Measurements from ENCODE around the gene SCEL.

SCEL gene

GRCh38 chr13:77521595-77522367 lies 13.7 kb upstream of the SCEL start:
- DNase-seq (ENCODE audit: low read depth) = no peak

- DNase-seq (ENCODE audit: low read depth) = no peak
Measured at GRCh38 chr13:77522444-77522843, 13.1 kb upstream of the SCEL start.

GRCh38 chr13:77523386-77523785 lies 12.1 kb upstream of the SCEL start:
- DNase-seq (ENCODE audit: low read depth) = no peak

- DNase-seq (ENCODE audit: low read depth) = no peak
Measured at GRCh38 chr13:77523834-77524728, 11.4 kb upstream of the SCEL start.

- DNase-seq (ENCODE audit: low read depth) = no peak
Measured at GRCh38 chr13:77528414-77528813, 7.1 kb upstream of the SCEL start.

- no peak for DNase-seq (ENCODE audit: low read depth)
Measured at GRCh38 chr13:77528834-77529500, 6.5 kb upstream of the SCEL start.

- DNase-seq (ENCODE audit: low read depth) = no peak
Measured at GRCh38 chr13:77529501-77529840, 6.0 kb upstream of the SCEL start.

GRCh38 chr13:77530875-77531274 lies 4.6 kb upstream of the SCEL start:
- no peak for DNase-seq (ENCODE audit: low read depth)

GRCh38 chr13:77532983-77533382 lies 2.5 kb upstream of the SCEL start:
- DNase-seq (ENCODE audit: low read depth) = no peak

- DNase-seq (ENCODE audit: low read depth) = no peak
Measured at GRCh38 chr13:77533875-77534788, 1.4 kb upstream of the SCEL start.

- no peak for DNase-seq (ENCODE audit: low read depth)
Measured at GRCh38 chr13:77536358-77536757, 852 bp downstream of the SCEL start.

GRCh38 chr13:77537289-77537919 lies 1.9 kb downstream of the SCEL start:
- no peak for DNase-seq (ENCODE audit: low read depth)

GRCh38 chr13:77543711-77544110 lies 8.2 kb downstream of the SCEL start:
- DNase-seq (ENCODE audit: low read depth) = no peak

GRCh38 chr13:77544355-77544754 lies 8.8 kb downstream of the SCEL start:
- no peak for DNase-seq (ENCODE audit: low read depth)

GRCh38 chr13:77544758-77545338 lies 9.3 kb downstream of the SCEL start:
- no peak for DNase-seq (ENCODE audit: low read depth)

- DNase-seq (ENCODE audit: low read depth) = no peak
Measured at GRCh38 chr13:77545626-77546412, 10.3 kb downstream of the SCEL start.

- no peak for DNase-seq (ENCODE audit: low read depth)
Measured at GRCh38 chr13:77548095-77548494, 12.6 kb downstream of the SCEL start.

GRCh38 chr13:77548594-77548993 lies 13.1 kb downstream of the SCEL start:
- no peak for DNase-seq (ENCODE audit: low read depth)

GRCh38 chr13:77554069-77554468 lies 18.6 kb downstream of the SCEL start:
- DNase-seq (ENCODE audit: low read depth) = no peak

- DNase-seq (ENCODE audit: low read depth) = no peak
Measured at GRCh38 chr13:77555246-77555645, 19.7 kb downstream of the SCEL start.

All from non-pigmented ciliary epithelial cell (primary cell).